IMR-90 (cell line): ENCODE measurements around the gene ELAVL1. TPM values are rescaled to one million over a fixed set of nuclear protein-coding genes. Genes with fewer than 3 reads are reported as not detected.

ENCODE experiments used
- ATAC-seq: fragments of 200-7000 bp; cut with Tn5 transposase; 2 replicates; pipeline ENCODE4 v1.9.1; 2020; ENCODE audit warnings: low read depth, mild to moderate bottlenecking, moderate library complexity
- BruUV-seq: library from RNA; stranded (reverse); fragments of 400-500 nt; replicated peaks from 2 replicates; lab custom pipeline; 2021; lab: Mats Ljungman, UMichigan
- CTCF ChIA-PET: fragments of 300-600 bp; formaldehyde crosslinking; extraction: SDS; loops from one replicate; lab custom pipeline; 2021; ENCODE audit warnings: antibody characterized with exemption; lab: Yijun Ruan, JAX
- POLR2A ChIA-PET: fragments of 300-600 bp; sonication (Branson Sonifier 250); formaldehyde crosslinking; loops from one replicate; lab custom pipeline; 2022; ENCODE audit warnings: antibody characterized with exemption; ENCODE audit not compliant: unreplicated experiment; lab: Charles Lee
- DNase-seq: peaks from one replicate; pipeline ENCODE4 v3.0.0; 2013
- H2AFZ ChIP-seq: replicated peaks from 2 replicates; pipeline ENCODE3; 2013; ENCODE audit warnings: low read length, mild to moderate bottlenecking; ENCODE audit not compliant: poor library complexity
- H2AK5ac ChIP-seq: 2 replicates; pipeline ENCODE4 v1.6.1; 2013; ENCODE audit warnings: low read depth, low read length, inconsistent platforms
- H2AK9ac ChIP-seq: replicated peaks from 2 replicates; pipeline ENCODE3; 2013; ENCODE audit warnings: mild to moderate bottlenecking, low read depth, low read length, moderate library complexity; ENCODE audit not compliant: poor library complexity
- H2BK120ac ChIP-seq: 2 replicates; pipeline ENCODE4 v1.6.1; 2013; ENCODE audit warnings: low read depth, low read length, inconsistent platforms
- H2BK15ac ChIP-seq: 3 replicates; pipeline ENCODE4 v1.6.1; 2013; ENCODE audit warnings: low read depth, low read length, inconsistent platforms
- H2BK20ac ChIP-seq: 2 replicates; pipeline ENCODE4 v1.6.1; 2013; ENCODE audit warnings: low read depth, mild to moderate bottlenecking, inconsistent platforms, low read length, moderate library complexity
- H2BK5ac ChIP-seq: 2 replicates; pipeline ENCODE4 v1.6.1; 2013; ENCODE audit warnings: mild to moderate bottlenecking, low read depth, low read length, inconsistent platforms; ENCODE audit not compliant: poor library complexity, severe bottlenecking
- H3K14ac ChIP-seq: replicated peaks from 2 replicates; pipeline ENCODE4 v1.6.1; 2013; ENCODE audit warnings: low read depth, low read length, inconsistent platforms
- H3K18ac ChIP-seq: 2 replicates; pipeline ENCODE4 v1.6.1; 2013; ENCODE audit warnings: low read depth, low read length, control low read depth
- H3K23ac ChIP-seq: 2 replicates; pipeline ENCODE4 v1.6.1; 2013; ENCODE audit warnings: low read depth, low read length, inconsistent platforms
- H3K27ac ChIP-seq: 2 replicates; pipeline ENCODE4 v1.5.1; 2013; ENCODE audit warnings: mild to moderate bottlenecking, control low read depth, low read length; ENCODE audit not compliant: insufficient read depth
- H3K27me3 ChIP-seq: 2 replicates; pipeline ENCODE4 v1.6.1; 2013; ENCODE audit warnings: low read length; ENCODE audit not compliant: control insufficient read depth, insufficient read depth
- H3K36me3 ChIP-seq: 2 replicates; pipeline ENCODE4 v1.6.1; 2013; ENCODE audit warnings: low read length, mixed read lengths; ENCODE audit not compliant: control insufficient read depth, insufficient read depth
- H3K4ac ChIP-seq: 2 replicates; pipeline ENCODE4 v1.6.1; 2013; ENCODE audit warnings: low read depth, low read length, inconsistent platforms
- H3K4me1 ChIP-seq: 2 replicates; pipeline ENCODE4 v1.6.1; 2013; ENCODE audit warnings: low read length, mixed read lengths; ENCODE audit not compliant: control insufficient read depth, insufficient read depth
- H3K4me2 ChIP-seq: 2 replicates; pipeline ENCODE4 v1.6.1; 2013; ENCODE audit warnings: low read depth, mild to moderate bottlenecking, control low read depth, low read length, moderate library complexity
- H3K4me3 ChIP-seq: 2 replicates; pipeline ENCODE4 v1.5.1; 2013; ENCODE audit warnings: low read depth, mild to moderate bottlenecking, control low read depth, low read length, moderate library complexity; ENCODE audit not compliant: insufficient read depth
- H3K56ac ChIP-seq: 2 replicates; pipeline ENCODE4 v1.6.1; 2013; ENCODE audit warnings: low read length, inconsistent platforms; ENCODE audit not compliant: insufficient read depth; ENCODE audit errors: extremely low read depth
- H3K79me1 ChIP-seq, 2 experiments: 2 replicates each; pipeline ENCODE4 v1.6.1; 2013; ENCODE audit warnings: low read length in 2 of 2, inconsistent platforms in 1 of 2, low read depth in 1 of 2
- H3K9ac ChIP-seq: 2 replicates; pipeline ENCODE4 v1.6.1; 2013; ENCODE audit warnings: low read depth, low read length, control low read depth
- H3K9me1 ChIP-seq: 2 replicates; pipeline ENCODE4 v1.6.1; 2013; ENCODE audit warnings: low read length, inconsistent platforms; ENCODE audit not compliant: insufficient read depth
- H3K9me3 ChIP-seq: 2 replicates; pipeline ENCODE4 v1.6.1; 2013; ENCODE audit warnings: low read length; ENCODE audit not compliant: control insufficient read depth, insufficient read depth
- H4K20me1 ChIP-seq: 2 replicates; pipeline ENCODE4 v1.6.1; 2013; ENCODE audit warnings: low read length, inconsistent platforms; ENCODE audit not compliant: insufficient read depth
- H4K5ac ChIP-seq: 2 replicates; pipeline ENCODE4 v1.6.1; 2013; ENCODE audit warnings: mild to moderate bottlenecking, low read depth, low read length, control low read depth
- H4K8ac ChIP-seq, 2 experiments: 2 replicates each; pipeline ENCODE4 v1.6.1; 2013; ENCODE audit warnings: low read depth in 2 of 2, low read length in 2 of 2, control low read depth in 1 of 2, inconsistent platforms in 1 of 2
- H4K91ac ChIP-seq: 2 replicates; pipeline ENCODE4 v1.6.1; 2013; ENCODE audit warnings: low read depth, low read length, inconsistent platforms; ENCODE audit not compliant: insufficient read depth
- BHLHE40 ChIP-seq: fragments of 150-350 bp; IDR thresholded peaks from 2 replicates; pipeline ENCODE4 v1.6.1; 2016; ENCODE audit warnings: mild to moderate bottlenecking, low read depth, low read length
- CEBPB ChIP-seq: IDR thresholded peaks from 2 replicates; pipeline ENCODE4 v1.6.1; 2012; ENCODE audit warnings: low read depth, low read length, improper control_type of control experiment
- CHD1 ChIP-seq: IDR thresholded peaks from 2 replicates; pipeline ENCODE4 v1.6.1; 2012; ENCODE audit warnings: low read depth, low read length, improper control_type of control experiment
- FOS ChIP-seq: fragments of 150-350 bp; IDR thresholded peaks from 2 replicates; pipeline ENCODE4 v1.6.1; 2016; ENCODE audit warnings: low read depth, low read length
- MAZ ChIP-seq: IDR thresholded peaks from 2 replicates; pipeline ENCODE4 v1.6.1; 2012; ENCODE audit warnings: low read depth, mild to moderate bottlenecking, low read length, improper control_type of control experiment, moderate library complexity, borderline replicate concordance
- MXI1 ChIP-seq: IDR thresholded peaks from 2 replicates; pipeline ENCODE4 v1.6.1; 2012; ENCODE audit warnings: low read depth, mild to moderate bottlenecking, low read length, moderate library complexity, borderline replicate concordance
- POLR2A ChIP-seq: IDR thresholded peaks from 2 replicates; pipeline ENCODE4 v1.6.1; 2012; ENCODE audit warnings: mild to moderate bottlenecking, low read depth, low read length
- RAD21 ChIP-seq: IDR thresholded peaks from 2 replicates; pipeline ENCODE4 v1.6.1; 2012; ENCODE audit warnings: low read length, improper control_type of control experiment
- RCOR1 ChIP-seq: IDR thresholded peaks from 2 replicates; pipeline ENCODE4 v1.6.1; 2012; ENCODE audit warnings: mild to moderate bottlenecking, low read length, improper control_type of control experiment; ENCODE audit not compliant: insufficient replicate concordance
- SMC3 ChIP-seq: fragments of 150-350 bp; IDR thresholded peaks from 2 replicates; pipeline ENCODE4 v1.6.1; 2016; ENCODE audit warnings: low read depth, mild to moderate bottlenecking, antibody characterized with exemption, low read length, moderate library complexity
- WGBS, 2 experiments: methylation state at CpG; one replicate each; pipeline versions ENCODE4 v1.1.5 to v1.1.7; 2013; ENCODE audit warnings: missing lambda C conversion rate in 2 of 2; ENCODE audit not compliant: insufficient read length in 1 of 2; ENCODE audit errors: extremely low coverage in 2 of 2; 5-methylcytosine and 5-hydroxymethylcytosine counted together
- dilution Hi-C: fragments of 300-500 bp; cut with HindIII; formaldehyde crosslinking; loops from one replicate; pipeline ENCODE4 v1.14.3; 2018; ENCODE audit warnings: low sequenced_read_pairs; ENCODE audit not compliant: unreplicated experiment
- in situ Hi-C: fragments of 300-500 bp; cut with MboI; formaldehyde crosslinking; loops from 3 replicates; pipeline ENCODE4 v1.14.3; 2019; ENCODE audit warnings: low sequenced_read_pairs, inconsistent platforms, mixed read lengths
- intact Hi-C: fragments of 100-400 bp; cut with micrococcal nuclease; formaldehyde crosslinking; loops from 2 replicates; pipeline ENCODE4 v1.10.0; 2022
- polyA plus RNA-seq, 3 experiments: library from polyadenylated mRNA; depleted of rRNA; stranded (reverse); fragments of >200 nt; gene quantifications; 2 replicates each; pipeline ENCODE4 v1.2.3, GENCODE V29; 2012; ENCODE audit warnings: low replicate concordance in 1 of 3
- total RNA-seq: library from RNA; depleted of rRNA; stranded (reverse); fragments of >200 nt; gene quantifications from 2 replicates; pipeline ENCODE4 v1.2.3, GENCODE V29; 2012
- TF ChIP-seq, protein P1 (sequence below): fragments of 150-350 bp; IDR thresholded peaks from 2 replicates; pipeline ENCODE4 v1.6.1; 2016; ENCODE audit warnings: low read depth, mild to moderate bottlenecking, low read length, moderate library complexity, borderline replicate concordance
- TF ChIP-seq, protein P2 (sequence below): conservative IDR thresholded peaks from 2 replicates; pipeline ENCODE4 v1.5.1; 2012; ENCODE audit warnings: mild to moderate bottlenecking, low read depth, low read length, improper control_type of control experiment
- TF ChIP-seq, protein P3 (sequence below): fragments of 150-350 bp; IDR thresholded peaks from 2 replicates; pipeline ENCODE4 v1.6.1; 2017; ENCODE audit warnings: mild to moderate bottlenecking, antibody characterized with exemption, low read length, low read depth

The ELAVL1 gene
- total and polyA plus RNA-seq, 2 of the 4 experiments (the other 2 are of a cell fraction) = 55.6 to 59.0 TPM

DNA sequence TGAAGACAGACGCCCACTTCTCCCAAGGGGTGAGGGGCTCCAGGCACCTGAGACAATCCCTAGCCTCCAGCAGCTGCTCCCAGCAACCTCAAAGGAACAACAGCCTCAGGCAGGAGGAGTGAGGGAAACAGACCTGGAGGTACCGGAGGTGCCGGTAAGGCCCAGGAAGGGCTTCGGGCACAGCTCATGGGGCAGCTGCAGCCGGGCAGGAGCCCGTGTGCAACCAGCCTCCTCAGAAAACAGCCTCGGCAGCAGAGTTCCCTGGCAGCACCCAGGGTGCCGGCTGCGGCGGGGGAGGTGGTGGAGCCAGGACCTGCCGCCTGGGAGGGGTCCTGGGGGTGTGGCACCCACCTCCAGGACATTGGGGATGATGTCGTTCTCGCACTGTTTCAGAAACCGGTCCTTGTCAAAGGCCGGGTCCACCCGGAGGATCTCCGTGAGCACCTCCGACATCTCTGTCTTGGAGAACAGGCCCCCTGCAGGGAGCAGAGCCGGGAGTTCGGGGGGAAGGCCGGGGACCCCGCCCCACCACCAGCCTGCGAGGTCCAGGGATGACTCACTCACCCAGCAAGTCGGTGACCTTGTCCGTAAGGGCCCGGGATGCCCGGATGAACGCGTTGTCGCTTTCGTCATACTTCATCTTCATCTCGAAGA is 73.0 kb downstream of the ELAVL1 start:
- no peak overlapping the region for H2BK120ac ChIP-seq
- ChIA-PET CTCF (no interaction called here), POLR2A (no interaction called here)
- ATAC-seq (no peak), DNase-seq (no peak)
- H2AK5ac ChIP-seq = no peak overlapping the region
- no peak overlapping the region for H2BK20ac ChIP-seq
- peaks cover 15% of the 10 kb centered on the region for H4K20me1 ChIP-seq
- no peak overlapping the region for H3K27ac ChIP-seq
- H4K91ac ChIP-seq = no peak overlapping the region
- in situ Hi-C loops (no loop called here), dilution Hi-C loops (no loop called here), intact Hi-C loops (no loop called here)
- no TSS peak for BruUV-seq
- no peak overlapping the region for H3K23ac ChIP-seq
- no peaks in the 10 kb centered on the region for H3K9me3 ChIP-seq
- peaks cover 5 to 24% of the 10 kb centered on the region in 2 experiments; a peak in 2 of 4 replicates for H3K79me1 ChIP-seq
- H2AFZ ChIP-seq = no peak overlapping the region
- no peak overlapping the region for H3K4ac ChIP-seq
- no peak overlapping the region for H3K4me3 ChIP-seq
- H3K14ac ChIP-seq = no peak overlapping the region
- no peak overlapping the region for H3K9ac ChIP-seq
- TF ChIP-seq SMC3 (no peak), BHLHE40 (no peak), CHD1 (no peak), POLR2A (no peak), MAZ (no peak), MXI1 (no peak), CEBPB (no peak), RCOR1 (no peak), FOS (no peak), RAD21 (no peak)
- TF ChIP-seq, protein P1, sequence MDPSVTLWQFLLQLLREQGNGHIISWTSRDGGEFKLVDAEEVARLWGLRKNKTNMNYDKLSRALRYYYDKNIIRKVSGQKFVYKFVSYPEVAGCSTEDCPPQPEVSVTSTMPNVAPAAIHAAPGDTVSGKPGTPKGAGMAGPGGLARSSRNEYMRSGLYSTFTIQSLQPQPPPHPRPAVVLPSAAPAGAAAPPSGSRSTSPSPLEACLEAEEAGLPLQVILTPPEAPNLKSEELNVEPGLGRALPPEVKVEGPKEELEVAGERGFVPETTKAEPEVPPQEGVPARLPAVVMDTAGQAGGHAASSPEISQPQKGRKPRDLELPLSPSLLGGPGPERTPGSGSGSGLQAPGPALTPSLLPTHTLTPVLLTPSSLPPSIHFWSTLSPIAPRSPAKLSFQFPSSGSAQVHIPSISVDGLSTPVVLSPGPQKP = no peak
- TF ChIP-seq, protein P2, sequence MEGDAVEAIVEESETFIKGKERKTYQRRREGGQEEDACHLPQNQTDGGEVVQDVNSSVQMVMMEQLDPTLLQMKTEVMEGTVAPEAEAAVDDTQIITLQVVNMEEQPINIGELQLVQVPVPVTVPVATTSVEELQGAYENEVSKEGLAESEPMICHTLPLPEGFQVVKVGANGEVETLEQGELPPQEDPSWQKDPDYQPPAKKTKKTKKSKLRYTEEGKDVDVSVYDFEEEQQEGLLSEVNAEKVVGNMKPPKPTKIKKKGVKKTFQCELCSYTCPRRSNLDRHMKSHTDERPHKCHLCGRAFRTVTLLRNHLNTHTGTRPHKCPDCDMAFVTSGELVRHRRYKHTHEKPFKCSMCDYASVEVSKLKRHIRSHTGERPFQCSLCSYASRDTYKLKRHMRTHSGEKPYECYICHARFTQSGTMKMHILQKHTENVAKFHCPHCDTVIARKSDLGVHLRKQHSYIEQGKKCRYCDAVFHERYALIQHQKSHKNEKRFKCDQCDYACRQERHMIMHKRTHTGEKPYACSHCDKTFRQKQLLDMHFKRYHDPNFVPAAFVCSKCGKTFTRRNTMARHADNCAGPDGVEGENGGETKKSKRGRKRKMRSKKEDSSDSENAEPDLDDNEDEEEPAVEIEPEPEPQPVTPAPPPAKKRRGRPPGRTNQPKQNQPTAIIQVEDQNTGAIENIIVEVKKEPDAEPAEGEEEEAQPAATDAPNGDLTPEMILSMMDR = no peak
- TF ChIP-seq, protein P3, sequence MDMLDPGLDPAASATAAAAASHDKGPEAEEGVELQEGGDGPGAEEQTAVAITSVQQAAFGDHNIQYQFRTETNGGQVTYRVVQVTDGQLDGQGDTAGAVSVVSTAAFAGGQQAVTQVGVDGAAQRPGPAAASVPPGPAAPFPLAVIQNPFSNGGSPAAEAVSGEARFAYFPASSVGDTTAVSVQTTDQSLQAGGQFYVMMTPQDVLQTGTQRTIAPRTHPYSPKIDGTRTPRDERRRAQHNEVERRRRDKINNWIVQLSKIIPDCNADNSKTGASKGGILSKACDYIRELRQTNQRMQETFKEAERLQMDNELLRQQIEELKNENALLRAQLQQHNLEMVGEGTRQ = no peak
- 99% methylated on average over 12 of the region's 32 CpGs; no CpG with 5 or more reads in 1 of the 2 experiments for WGBS, 2 experiments
- peaks cover 60% of the 10 kb centered on the region for H3K36me3 ChIP-seq
- H3K9me1 ChIP-seq = peaks cover 8% of the 10 kb centered on the region; the same call in 1 of the 2 replicates
- no peak overlapping the region for H3K4me2 ChIP-seq
- H2BK15ac ChIP-seq = no peak overlapping the region
- no peaks in the 10 kb centered on the region for H3K27me3 ChIP-seq
- H2BK5ac ChIP-seq = no peak overlapping the region
- peaks cover 16% of the 10 kb centered on the region for H3K4me1 ChIP-seq
- no peak overlapping the region for H4K8ac ChIP-seq
- no peak overlapping the region for H4K5ac ChIP-seq
- no peak overlapping the region for H3K18ac ChIP-seq
- H3K56ac ChIP-seq = no peak overlapping the region
- no peak overlapping the region for H2AK9ac ChIP-seq
